Effector memory CD8-positive, alpha-beta T cell (primary cell): ENCODE measurements around the gene COPZ1.
"Not testable (repeated sequence)": the region's sequence is repeated elsewhere in the genome, so short reads cannot be mapped to it uniquely, and the experiment has no call there.

ENCODE experiments used
- ATAC-seq: fragments of 150-1000 bp; cut with Tn5 transposase; replicated peaks from 2 replicates; pipeline ENCODE4 v1.10.0; 2021; ENCODE audit warnings: mild to moderate bottlenecking, moderate library complexity
- DNase-seq, 3 experiments: peaks; one replicate each; pipeline ENCODE4 v3.0.0; 2021
- H3K27ac Mint-ChIP-seq, 2 donors: one replicate each; pipeline ENCODE4 v1.8.0; 2022; ENCODE audit warnings: mild to moderate bottlenecking in 2 of 2, mixed read lengths in 2 of 2, moderate library complexity in 2 of 2
- H3K27me3 Mint-ChIP-seq, 2 donors: one replicate each; pipeline ENCODE4 v1.8.0; 2022; ENCODE audit warnings: mixed read lengths in 2 of 2
- H3K36me3 Mint-ChIP-seq: one replicate; pipeline ENCODE4 v1.8.0; 2022; ENCODE audit warnings: mild to moderate bottlenecking, moderate library complexity, mixed read lengths; ENCODE audit not compliant: insufficient read depth
- H3K4me1 Mint-ChIP-seq, 2 donors: one replicate each; pipeline ENCODE4 v1.8.0; 2022; ENCODE audit warnings: low read depth in 2 of 2, mixed read lengths in 2 of 2
- H3K4me3 Mint-ChIP-seq, 2 donors: one replicate each; pipeline ENCODE4 v1.8.0; 2022; ENCODE audit warnings: mild to moderate bottlenecking in 2 of 2, mixed read lengths in 2 of 2, moderate library complexity in 2 of 2
- H3K9me3 Mint-ChIP-seq, 2 donors: one replicate each; pipeline ENCODE4 v1.8.0; 2022; ENCODE audit warnings: mixed read lengths in 2 of 2

The COPZ1 gene

GRCh38 chr12:54300732-54301427 is 24.1 kb upstream of the COPZ1 start, which contains the start of gene NFE2:
NFE2 (minus strand) TSS chr12:54301015; CDS start chr12:54295248, 5,767 bp downstream.
- no peaks in the 10 kb centered on the region for H3K36me3 Mint-ChIP-seq
- no peaks in the 10 kb centered on the region for H3K9me3 Mint-ChIP-seq
- H3K27me3 Mint-ChIP-seq, result peaks cover 37 to 47% of the 10 kb centered on the region in 2 donors
- H3K27ac Mint-ChIP-seq, result no peak within 1 kb of the TSS
- H3K4me3 Mint-ChIP-seq, result peak within 1 kb of the TSS; percentile 54 to 59
- peak in 2 of 3 experiments; percentile 25 to 26 for DNase-seq
- ATAC-seq, result peak; percentile 15
- peaks cover 24 to 28% of the 10 kb centered on the region in 2 donors for H3K4me1 Mint-ChIP-seq

- DNase-seq (no peak), ATAC-seq (no peak)
- Mint-ChIP-seq H3K4me3 (peak overlapping the region in 1 of 2 donors; percentile 32), H3K27ac (no peak overlapping the region), H3K27me3 (peaks cover 37 to 47% of the 10 kb centered on the region in 2 donors), H3K36me3 (no peaks in the 10 kb centered on the region), H3K9me3 (no peaks in the 10 kb centered on the region), H3K4me1 (peaks cover 24 to 29% of the 10 kb centered on the region in 2 donors)
Observed at GRCh38 chr12:54301428-54302048, 23.4 kb upstream of the COPZ1 start.

GRCh38 chr12:54303640-54304039 is 21.3 kb upstream of the COPZ1 start:
- Mint-ChIP-seq H3K4me3 (peak overlapping the region; percentile 43 to 65), H3K36me3 (no peaks in the 10 kb centered on the region), H3K27ac (peak overlapping the region in 1 of 2 donors; percentile 90), H3K9me3 (no peaks in the 10 kb centered on the region), H3K4me1 (peaks cover 33 to 34% of the 10 kb centered on the region in 2 donors), H3K27me3 (peaks cover 30 to 41% of the 10 kb centered on the region in 2 donors)
- no peak for ATAC-seq
- DNase-seq, result no peak

GRCh38 chr12:54304187-54304810 is 20.6 kb upstream of the COPZ1 start:
- H3K27ac Mint-ChIP-seq, result peak overlapping the region in 1 of 2 donors; percentile 90
- no peaks in the 10 kb centered on the region for H3K9me3 Mint-ChIP-seq
- peak overlapping the region; percentile 43 to 65 for H3K4me3 Mint-ChIP-seq
- peak; percentile 87 for ATAC-seq
- no peaks in the 10 kb centered on the region for H3K36me3 Mint-ChIP-seq
- peaks cover 33 to 34% of the 10 kb centered on the region in 2 donors for H3K4me1 Mint-ChIP-seq
- H3K27me3 Mint-ChIP-seq, result peaks cover 28 to 34% of the 10 kb centered on the region in 2 donors
- DNase-seq, result peak in 2 of 3 experiments; percentile 51 to 55

- H3K27ac Mint-ChIP-seq, result peak overlapping the region; percentile 1 to 65
- ATAC-seq (peak; percentile 13), DNase-seq (no peak)
Observed at GRCh38 chr12:54306925-54307741, 17.8 kb upstream of the COPZ1 start.

GRCh38 chr12:54311051-54311450 is 13.9 kb upstream of the COPZ1 start:
- H3K4me1 Mint-ChIP-seq, result peaks cover 9 to 11% of the 10 kb centered on the region in 2 donors
- no peaks in the 10 kb centered on the region for H3K9me3 Mint-ChIP-seq
- peaks cover 0 to 10% of the 10 kb centered on the region in 2 donors for H3K27me3 Mint-ChIP-seq
- H3K4me3 Mint-ChIP-seq, result no peak overlapping the region
- H3K36me3 Mint-ChIP-seq, result no peaks in the 10 kb centered on the region
- no peak overlapping the region for H3K27ac Mint-ChIP-seq
- ATAC-seq, result no peak
- no peak for DNase-seq

More at GRCh38 chr12:54306925-54307741, 17.8 kb upstream of the COPZ1 start:
- peak overlapping the region in 1 of 2 donors; percentile 19 for H3K4me3 Mint-ChIP-seq
- no peaks in the 10 kb centered on the region for H3K9me3 Mint-ChIP-seq
- H3K4me1 Mint-ChIP-seq, result peaks cover 24 to 29% of the 10 kb centered on the region in 2 donors
- peaks cover 7 to 16% of the 10 kb centered on the region in 2 donors for H3K27me3 Mint-ChIP-seq
- H3K36me3 Mint-ChIP-seq, result no peaks in the 10 kb centered on the region

- H3K4me3 Mint-ChIP-seq, H3K27ac Mint-ChIP-seq, H3K36me3 Mint-ChIP-seq: not testable (repeated sequence)
Observed at GRCh38 chr12:54312309-54312708, 12.6 kb upstream of the COPZ1 start.

GRCh38 chr12:54321363-54321762 is 3.6 kb upstream of the COPZ1 start:
- ATAC-seq (no peak), DNase-seq (no peak)
- no peak overlapping the region for H3K27ac Mint-ChIP-seq
- H3K27me3 Mint-ChIP-seq, result no peaks in the 10 kb centered on the region
- peaks cover 14 to 16% of the 10 kb centered on the region in 2 donors for H3K4me1 Mint-ChIP-seq
- peaks cover 8% of the 10 kb centered on the region for H3K36me3 Mint-ChIP-seq
- H3K9me3 Mint-ChIP-seq, result no peaks in the 10 kb centered on the region
- H3K4me3 Mint-ChIP-seq, result no peak overlapping the region

More at GRCh38 chr12:54312309-54312708, 12.6 kb upstream of the COPZ1 start:
- not testable (repeated sequence) for H3K9me3 Mint-ChIP-seq, DNase-seq, ATAC-seq, H3K4me1 Mint-ChIP-seq
- peaks cover 0 to 10% of the 10 kb centered on the region in 2 donors for H3K27me3 Mint-ChIP-seq

- DNase-seq, ATAC-seq, H3K27me3 Mint-ChIP-seq, H3K9me3 Mint-ChIP-seq: not testable (repeated sequence)
- H3K36me3 Mint-ChIP-seq, result peaks cover 12% of the 10 kb centered on the region
- peaks cover 36 to 41% of the 10 kb centered on the region in 2 donors for H3K4me1 Mint-ChIP-seq
- H3K27ac Mint-ChIP-seq, result peak overlapping the region; percentile 98
- H3K4me3 Mint-ChIP-seq, result peak overlapping the region; percentile 95
Observed at GRCh38 chr12:54325442-54326109, 645 bp downstream of the COPZ1 start.

GRCh38 chr12:54328595-54329337 is 3.8 kb downstream of the COPZ1 start:
- Mint-ChIP-seq H3K27me3 (no peaks in the 10 kb centered on the region), H3K36me3 (peaks cover 12% of the 10 kb centered on the region), H3K4me1 (peaks cover 46 to 54% of the 10 kb centered on the region in 2 donors), H3K27ac (peak overlapping the region; percentile 57 to 61), H3K4me3 (no peak overlapping the region), H3K9me3 (no peaks in the 10 kb centered on the region)
- DNase-seq (no peak), ATAC-seq (no peak)

GRCh38 chr12:54329759-54330158 is 4.8 kb downstream of the COPZ1 start:
- Mint-ChIP-seq H3K27ac (peak overlapping the region; percentile 61 to 84), H3K9me3 (no peaks in the 10 kb centered on the region), H3K4me1 (peaks cover 42 to 51% of the 10 kb centered on the region in 2 donors), H3K27me3 (no peaks in the 10 kb centered on the region), H3K36me3 (peaks cover 11% of the 10 kb centered on the region), H3K4me3 (no peak overlapping the region)
- no peak for ATAC-seq
- DNase-seq, result no peak

GRCh38 chr12:54330442-54330841 is 5.5 kb downstream of the COPZ1 start:
- Mint-ChIP-seq H3K27ac (peak overlapping the region; percentile 61 to 84), H3K27me3 (no peaks in the 10 kb centered on the region), H3K4me1 (peaks cover 37 to 44% of the 10 kb centered on the region in 2 donors), H3K9me3 (no peaks in the 10 kb centered on the region), H3K36me3 (peaks cover 4% of the 10 kb centered on the region), H3K4me3 (no peak overlapping the region)
- ATAC-seq (no peak), DNase-seq (no peak)
